Breast epithelium (tissue), 3 donors: ENCODE measurements around the gene DAPK1.

Experiments
- POLR2A ChIP-seq: fragments of 450-650 bp; IDR thresholded peaks from one replicate; pipeline ENCODE4 v1.6.1; 2016; ENCODE audit warnings: antibody characterized with exemption, mild to moderate bottlenecking, moderate library complexity
- TF ChIP-seq, protein P1 (sequence below), 3 donors: fragments of 450-650 bp; IDR thresholded peaks; one replicate each; pipeline ENCODE4 v1.5.1; 2016 to 2017; ENCODE audit warnings: antibody characterized with exemption in 3 of 3, mild to moderate bottlenecking in 3 of 3, moderate library complexity in 3 of 3

DNA sequence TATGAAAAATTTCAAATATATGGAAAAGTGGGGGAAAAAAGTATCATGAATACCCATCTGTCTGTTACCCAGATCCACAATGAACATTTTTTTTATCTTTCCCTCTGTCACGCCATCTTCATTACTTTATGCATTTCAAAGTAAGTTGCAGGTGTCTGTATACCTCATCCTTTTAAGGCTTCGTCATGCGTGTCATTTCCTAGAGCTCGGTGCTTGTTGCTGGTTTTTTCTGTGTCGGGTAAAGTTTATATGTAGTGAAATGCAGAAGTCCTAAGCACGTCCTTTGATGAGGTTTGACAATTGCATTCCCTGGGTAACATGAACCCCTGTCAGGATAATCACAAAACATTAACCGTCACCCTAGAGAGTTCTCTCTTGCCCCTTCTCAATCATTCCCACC is 52.1 kb downstream of the DAPK1 start:
- no peak for TF ChIP-seq POLR2A
- TF ChIP-seq, protein P1, sequence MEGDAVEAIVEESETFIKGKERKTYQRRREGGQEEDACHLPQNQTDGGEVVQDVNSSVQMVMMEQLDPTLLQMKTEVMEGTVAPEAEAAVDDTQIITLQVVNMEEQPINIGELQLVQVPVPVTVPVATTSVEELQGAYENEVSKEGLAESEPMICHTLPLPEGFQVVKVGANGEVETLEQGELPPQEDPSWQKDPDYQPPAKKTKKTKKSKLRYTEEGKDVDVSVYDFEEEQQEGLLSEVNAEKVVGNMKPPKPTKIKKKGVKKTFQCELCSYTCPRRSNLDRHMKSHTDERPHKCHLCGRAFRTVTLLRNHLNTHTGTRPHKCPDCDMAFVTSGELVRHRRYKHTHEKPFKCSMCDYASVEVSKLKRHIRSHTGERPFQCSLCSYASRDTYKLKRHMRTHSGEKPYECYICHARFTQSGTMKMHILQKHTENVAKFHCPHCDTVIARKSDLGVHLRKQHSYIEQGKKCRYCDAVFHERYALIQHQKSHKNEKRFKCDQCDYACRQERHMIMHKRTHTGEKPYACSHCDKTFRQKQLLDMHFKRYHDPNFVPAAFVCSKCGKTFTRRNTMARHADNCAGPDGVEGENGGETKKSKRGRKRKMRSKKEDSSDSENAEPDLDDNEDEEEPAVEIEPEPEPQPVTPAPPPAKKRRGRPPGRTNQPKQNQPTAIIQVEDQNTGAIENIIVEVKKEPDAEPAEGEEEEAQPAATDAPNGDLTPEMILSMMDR (IDR thresholded peaks at IDR 0.05) = no peak
